NCI-H524 treated with DMSO at 0.1 percent for 48 hours (cell line): ENCODE measurements around the gene AVPI1.
"Not testable (repeated sequence)": the region's sequence is repeated elsewhere in the genome, so short reads cannot be mapped to it uniquely, and the experiment has no call there.

ENCODE experiments used
- DNase-seq: peaks from one replicate; lab custom pipeline; 2025; lab: John Stamatoyannopoulos, UW

AVPI1 gene

DNA sequence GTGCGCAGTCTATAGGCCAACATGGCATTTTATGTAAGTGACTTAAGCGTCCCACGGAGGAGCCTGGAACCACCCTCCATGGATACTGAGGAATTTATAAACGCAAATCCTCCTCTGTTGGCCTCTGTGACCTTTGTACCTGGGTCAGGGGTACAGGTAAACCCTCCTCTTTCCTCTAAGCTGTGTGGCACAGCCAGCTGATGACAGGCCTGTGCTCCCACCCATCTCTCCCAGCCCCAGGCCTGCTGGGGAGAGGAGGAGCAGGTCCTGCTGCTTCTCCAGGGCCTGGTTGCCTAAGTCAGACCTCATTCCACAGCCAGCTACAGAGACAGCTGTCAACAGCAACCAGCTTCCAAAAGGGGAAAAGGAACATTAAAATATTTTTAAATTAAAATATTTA lies 5.0 kb downstream of the AVPI1 start:
- no peak for DNase-seq

- DNase-seq, result no peak
These were observed 7.4 kb downstream of the AVPI1 start for GRCh38 chr10:97679594-97679993.

GRCh38 chr10:97676770-97677581 lies 10.1 kb downstream of the AVPI1 start:
- DNase-seq, result no peak

DNA sequence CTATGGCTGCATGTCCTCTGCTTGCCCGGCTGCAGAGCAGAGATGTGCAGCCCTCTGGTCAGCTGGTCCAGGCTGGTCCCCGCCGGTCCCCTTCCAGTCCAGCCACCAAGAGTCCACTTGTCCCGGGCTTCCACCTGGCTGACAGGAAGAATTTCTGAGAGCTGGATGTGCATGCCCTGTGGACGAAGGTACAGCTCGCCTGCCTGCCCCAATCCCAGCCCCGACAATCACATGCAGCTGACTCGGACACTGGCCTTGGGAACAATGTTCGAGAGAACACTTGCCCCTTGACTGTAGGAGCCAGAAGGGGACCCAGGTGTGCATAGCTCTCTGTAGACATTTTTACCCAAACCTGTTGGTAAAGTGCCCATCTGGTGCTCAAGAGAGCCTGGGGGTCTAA lies 11.8 kb downstream of the AVPI1 start:
- DNase-seq, result no peak

GRCh38 chr10:97673736-97674525 lies 13.1 kb downstream of the AVPI1 start:
- DNase-seq, result no peak

GRCh38 chr10:97669571-97669970 lies 17.5 kb downstream of the AVPI1 start:
- no peak for DNase-seq

DNA sequence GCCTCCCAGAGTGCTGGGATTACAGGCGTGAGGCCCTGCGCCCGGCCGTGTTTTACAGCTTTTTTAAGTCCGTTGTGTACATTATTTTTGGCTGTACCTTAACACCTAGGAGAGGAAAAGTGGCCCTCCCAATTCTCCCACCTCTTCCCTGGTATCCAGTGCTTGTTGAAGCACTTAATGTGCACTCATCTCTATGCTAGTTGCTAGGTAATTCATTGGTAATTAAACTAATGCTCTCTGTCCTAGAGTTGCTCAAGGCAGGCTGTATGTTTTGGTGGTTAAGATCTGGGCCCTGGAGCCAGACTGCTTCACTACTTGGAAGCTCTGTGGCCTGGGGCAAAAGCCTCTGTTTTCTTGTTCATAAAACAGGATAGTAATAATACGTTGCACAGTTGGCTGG lies 19.6 kb downstream of the AVPI1 start:
- no peak for DNase-seq

DNA sequence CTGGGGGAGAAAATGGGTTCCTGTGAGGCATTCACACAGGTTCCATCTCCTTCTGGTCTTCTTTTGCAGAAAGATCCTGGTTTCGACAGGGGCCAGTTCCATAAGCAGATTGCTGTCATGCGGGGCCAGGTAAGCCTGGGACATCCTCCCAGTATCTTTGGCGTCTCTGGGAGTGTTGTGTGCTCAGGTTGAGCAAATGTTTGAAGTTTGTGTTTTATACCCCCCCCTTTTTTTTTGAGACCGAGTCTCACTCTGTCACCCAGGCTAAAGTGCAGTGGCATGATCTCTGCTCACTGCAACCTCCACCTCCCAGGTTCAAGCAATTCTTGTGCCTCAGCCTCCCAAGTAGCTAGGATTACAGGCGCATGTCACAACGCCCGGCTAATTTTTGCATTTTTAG lies 20.0 kb downstream of the AVPI1 start:
- no peak for DNase-seq

DNA sequence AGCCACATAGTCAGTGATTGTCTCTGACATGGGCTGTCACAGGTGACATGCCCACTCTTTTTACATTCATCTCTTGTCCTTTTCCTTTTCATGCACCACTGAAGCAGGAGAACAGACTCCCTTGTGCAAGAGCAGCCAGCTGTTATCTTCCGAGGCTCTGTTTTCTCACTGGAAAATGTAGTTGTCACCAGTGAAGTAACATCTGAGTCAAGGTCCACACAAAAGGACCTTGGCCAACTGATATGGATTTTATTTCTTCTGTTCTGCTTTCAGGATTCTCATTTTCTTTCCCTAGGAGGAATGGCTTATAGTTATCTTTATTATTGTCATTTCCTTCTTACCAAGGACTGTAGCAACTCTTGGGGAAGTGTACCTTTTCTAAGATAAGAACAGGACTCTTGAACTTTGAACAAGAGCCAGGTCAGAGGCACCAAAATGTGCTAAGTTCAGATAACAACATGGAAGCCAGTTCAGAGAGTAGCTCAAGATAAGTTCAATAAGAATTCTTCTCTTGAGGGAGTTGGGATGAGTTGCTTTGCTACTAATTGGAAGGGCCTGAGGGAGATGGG lies 22.7 kb downstream of the AVPI1 start:
- DNase-seq, result no peak

- no peak for DNase-seq
These were observed 27.5 kb downstream of the AVPI1 start for GRCh38 chr10:97659589-97659988.

DNA sequence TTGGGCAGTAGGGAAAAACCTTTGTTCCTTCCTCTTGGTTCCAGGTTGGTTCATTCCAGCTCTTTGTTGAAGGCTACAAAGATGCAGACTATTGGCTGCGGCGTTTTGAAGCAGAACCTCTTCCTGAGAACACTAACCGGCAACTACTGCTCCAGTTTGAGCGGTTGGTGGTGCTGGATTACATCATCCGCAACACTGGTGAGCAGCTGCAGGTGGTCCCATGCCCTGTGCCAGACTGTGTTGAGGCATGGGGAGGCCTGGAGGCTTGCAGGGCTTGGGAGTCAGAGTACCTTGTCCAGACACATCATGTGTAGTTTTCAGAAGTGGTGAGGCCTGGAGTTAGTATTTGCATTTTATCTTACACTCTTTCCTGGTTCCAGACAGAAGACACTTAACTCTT lies 30.3 kb downstream of the AVPI1 start:
- DNase-seq, result no peak

GRCh38 chr10:97651773-97652172 lies 35.3 kb downstream of the AVPI1 start:
- DNase-seq, result no peak

- DNase-seq, result no peak
These were observed 36.3 kb downstream of the AVPI1 start for GRCh38 chr10:97650726-97651125.

GRCh38 chr10:97649405-97649750 lies 37.7 kb downstream of the AVPI1 start:
- DNase-seq, result not testable (repeated sequence)

- no peak for DNase-seq
These were observed 38.3 kb downstream of the AVPI1 start for GRCh38 chr10:97648562-97649404.

GRCh38 chr10:97647556-97647955 lies 39.5 kb downstream of the AVPI1 start:
- no peak for DNase-seq

GRCh38 chr10:97644936-97645335 lies 42.1 kb downstream of the AVPI1 start:
- no peak for DNase-seq

- no peak for DNase-seq
These were observed 43.5 kb downstream of the AVPI1 start for GRCh38 chr10:97643441-97643985.

DNA sequence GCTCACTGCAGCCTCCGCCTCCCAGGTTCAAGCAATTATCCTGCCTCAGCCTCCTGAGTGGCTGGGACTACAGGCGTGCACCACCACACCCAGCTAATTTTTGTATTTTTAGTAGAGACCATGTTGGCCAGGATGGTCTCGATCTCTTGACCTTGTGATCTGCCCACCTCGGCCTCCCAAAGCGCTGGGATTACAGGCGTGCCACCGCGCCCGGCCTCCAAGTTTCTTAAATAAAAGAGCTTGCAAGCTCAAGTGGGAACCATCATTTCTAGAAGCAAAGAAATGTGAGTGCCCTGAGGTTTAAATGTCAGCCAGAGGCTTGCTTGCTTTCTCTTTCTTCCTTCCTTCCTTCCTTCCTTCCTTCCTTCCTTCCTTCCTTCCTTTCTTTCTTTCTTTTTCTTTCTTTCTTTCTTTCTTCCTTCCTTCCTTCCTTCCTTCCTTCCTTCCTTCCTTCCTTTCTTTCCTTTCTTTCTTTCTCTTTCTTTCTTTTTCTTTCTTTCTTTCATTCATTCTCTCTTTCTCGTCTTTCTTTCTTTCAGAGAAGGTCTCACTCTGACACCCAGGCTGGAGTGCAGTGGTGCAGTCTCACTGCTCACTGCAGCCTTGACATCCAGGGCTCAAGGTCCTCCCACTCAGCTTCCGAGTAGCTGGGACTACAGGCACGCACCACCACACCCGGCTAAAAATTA lies 44.4 kb downstream of the AVPI1 start:
- DNase-seq, result not testable (repeated sequence)

- no peak for DNase-seq
These were observed 45.9 kb downstream of the AVPI1 start for GRCh38 chr10:97640868-97641811.
